SK-N-SH (cell line): ENCODE data around the gene FOXG1. TPM values are rescaled to one million over a fixed set of nuclear protein-coding genes. Genes with fewer than 3 reads are reported as not detected.

Experiments
- CTCF ChIA-PET: fragments of 300-600, 350-600 bp; formaldehyde crosslinking; extraction: SDS; loops from one replicate; lab custom pipeline; 2021; lab: Yijun Ruan, JAX
- POLR2A ChIA-PET: fragments of 350-600 bp; sonication (Branson Sonifier 250); formaldehyde crosslinking; extraction: SDS; loops from one replicate; lab custom pipeline; 2020; ENCODE audit warnings: antibody characterized with exemption, inconsistent platforms; lab: Yijun Ruan, JAX
- DNase-seq: peaks from one replicate; pipeline ENCODE4 v3.0.0; 2012
- H2AFZ ChIP-seq: fragments of 200-600 bp; sonication (generic); 2 replicates; pipeline ENCODE4 v1.8.1; 2016; ENCODE audit warnings: antibody characterized with exemption, mild to moderate bottlenecking, low read depth
- H3F3A ChIP-seq: fragments of 200-600 bp; sonication (generic); replicated peaks from 2 replicates; pipeline ENCODE3; 2016; ENCODE audit warnings: antibody characterized with exemption, mild to moderate bottlenecking; ENCODE audit not compliant: insufficient read depth
- H3K27ac ChIP-seq, 2 experiments: fragments of 200-500 bp in 1 of 2; fragments of 200-600 bp in 1 of 2; sonication (Bioruptor generic) in 1 of 2; sonication (generic), shearing (Covaris generic) in 1 of 2; 2 replicates each; pipeline versions ENCODE4 v1.5.1 to v1.6.1; 2014 to 2016; ENCODE audit warnings: low read depth in 2 of 2, inconsistent platforms in 1 of 2, low read length in 1 of 2, mild to moderate bottlenecking in 1 of 2, mixed read lengths in 1 of 2
- H3K27me3 ChIP-seq: fragments of 200-600 bp; sonication (generic), shearing (Covaris generic); 2 replicates; pipeline ENCODE4 v1.6.1; 2016; ENCODE audit warnings: mixed run types; ENCODE audit not compliant: insufficient read depth
- H3K36me3 ChIP-seq, 2 experiments: fragments of 200-500 bp in 1 of 2; fragments of 200-600 bp in 1 of 2; sonication (Bioruptor generic) in 1 of 2; sonication (generic) in 1 of 2; replicated peaks in 1 of 2; 2 replicates each; pipeline versions ENCODE3 to v1.5.1; 2014 to 2016; ENCODE audit warnings: low read length in 1 of 2, mild to moderate bottlenecking in 1 of 2; ENCODE audit not compliant: insufficient read depth in 2 of 2, control insufficient read depth in 1 of 2
- H3K4me1 ChIP-seq, 2 experiments: fragments of 200-500 bp in 1 of 2; fragments of 200-600 bp in 1 of 2; sonication (Bioruptor generic) in 1 of 2; sonication (generic), shearing (Covaris generic) in 1 of 2; 2 replicates each; pipeline versions ENCODE4 v1.5.1 to v1.6.1; 2014 to 2016; ENCODE audit warnings: low read depth in 1 of 2, low read length in 1 of 2, mixed run types in 1 of 2; ENCODE audit not compliant: insufficient read depth in 2 of 2, control insufficient read depth in 1 of 2
- H3K4me2 ChIP-seq: fragments of 200-600 bp; sonication (generic), shearing (Covaris generic); 2 replicates; pipeline ENCODE4 v1.6.1; 2017; ENCODE audit warnings: mixed run types
- H3K4me3 ChIP-seq, 2 experiments: fragments of 200-500 bp in 1 of 2; fragments of 200-600 bp in 1 of 2; sonication (Bioruptor generic) in 1 of 2; sonication (generic), shearing (Covaris generic) in 1 of 2; 2 replicates each; pipeline versions ENCODE4 v1.5.1 to v1.8.1; 2014 to 2016; ENCODE audit warnings: low read depth in 2 of 2, inconsistent platforms in 1 of 2, low read length in 1 of 2, mild to moderate bottlenecking in 1 of 2, mixed read lengths in 1 of 2, moderate library complexity in 1 of 2
- H3K79me2 ChIP-seq: fragments of 200-600 bp; sonication (generic); 2 replicates; pipeline ENCODE4 v1.8.1; 2017; ENCODE audit warnings: mild to moderate bottlenecking; ENCODE audit not compliant: insufficient read depth
- H3K9ac ChIP-seq: fragments of 200-600 bp; sonication (generic); 2 replicates; pipeline ENCODE4 v1.6.1; 2017; ENCODE audit warnings: mixed run types
- H3K9me2 ChIP-seq: fragments of 200-600 bp; sonication (generic); 2 replicates; pipeline ENCODE4 v1.6.1; 2017; ENCODE audit warnings: mixed run types
- H3K9me3 ChIP-seq: fragments of 200-600 bp; sonication (generic); 2 replicates; pipeline ENCODE4 v1.6.1; 2017; ENCODE audit warnings: mixed run types, mild to moderate bottlenecking, moderate library complexity
- H4K20me1 ChIP-seq: fragments of 200-600 bp; sonication (generic); 2 replicates; pipeline ENCODE4 v1.6.1; 2017; ENCODE audit warnings: mild to moderate bottlenecking, mixed run types; ENCODE audit not compliant: insufficient read depth
- CTCF ChIP-seq: fragments of 200-600 bp; sonication (generic); IDR thresholded peaks from 2 replicates; pipeline ENCODE4 v1.6.1; 2017; ENCODE audit warnings: antibody characterized with exemption, mild to moderate bottlenecking, moderate library complexity
- ELF1 ChIP-seq: IDR thresholded peaks from 2 replicates; pipeline ENCODE4 v1.4.0; 2012
- EP300 ChIP-seq, 2 experiments: IDR thresholded peaks; 2 replicates each; pipeline versions ENCODE4 v1.4.0 to v1.6.1; 2012; ENCODE audit warnings: borderline replicate concordance in 1 of 2, low read depth in 1 of 2, low read length in 1 of 2
- FOSL2 ChIP-seq: IDR thresholded peaks from 2 replicates; pipeline ENCODE4 v1.4.0; 2012; ENCODE audit warnings: low read depth, mild to moderate bottlenecking, moderate library complexity, borderline replicate concordance
- FOXJ3 ChIP-seq: sonication (generic); formaldehyde crosslinking; IDR thresholded peaks from 2 replicates; pipeline ENCODE4 v1.5.1; 2020; ENCODE audit warnings: mild to moderate bottlenecking, missing genetic modification reagents
- FOXM1 ChIP-seq: IDR thresholded peaks from 2 replicates; pipeline ENCODE4 v1.4.0; 2012; ENCODE audit warnings: low read depth, mild to moderate bottlenecking
- MEF2A ChIP-seq: IDR thresholded peaks from 2 replicates; pipeline ENCODE4 v1.4.0; 2012; ENCODE audit warnings: low read depth, borderline replicate concordance
- MXI1 ChIP-seq: IDR thresholded peaks from 2 replicates; pipeline ENCODE4 v1.6.1; 2012; ENCODE audit warnings: mild to moderate bottlenecking, low read depth, low read length, improper control_type of control experiment
- NRF1 ChIP-seq: IDR thresholded peaks from 2 replicates; pipeline ENCODE4 v1.6.1; 2012; ENCODE audit warnings: low read depth, mild to moderate bottlenecking, low read length
- RCOR1 ChIP-seq: fragments of 150-350 bp; IDR thresholded peaks from 2 replicates; pipeline ENCODE4 v1.6.1; 2017; ENCODE audit warnings: antibody characterized with exemption, low read length
- REST ChIP-seq: IDR thresholded peaks from 2 replicates; pipeline ENCODE4 v1.6.1; 2012; ENCODE audit warnings: mild to moderate bottlenecking, low read depth, low read length, moderate library complexity
- RFX5 ChIP-seq: IDR thresholded peaks from 2 replicates; pipeline ENCODE4 v1.6.1; 2012; ENCODE audit warnings: mild to moderate bottlenecking, improper control_type of control experiment, low read length
- SMC3 ChIP-seq: IDR thresholded peaks from 2 replicates; pipeline ENCODE4 v1.6.1; 2012; ENCODE audit warnings: low read depth, low read length, improper control_type of control experiment
- TAF1 ChIP-seq: IDR thresholded peaks from 2 replicates; pipeline ENCODE4 v1.6.1; 2012; ENCODE audit warnings: low read depth, mild to moderate bottlenecking, low read length, moderate library complexity, borderline replicate concordance
- TCF12 ChIP-seq: IDR thresholded peaks from 2 replicates; pipeline ENCODE4 v1.4.0; 2012
- USF2 ChIP-seq: fragments of 150-350 bp; IDR thresholded peaks from 2 replicates; pipeline ENCODE4 v1.6.1; 2017; ENCODE audit warnings: antibody characterized with exemption, low read length, low read depth, borderline replicate concordance
- YY1 ChIP-seq: IDR thresholded peaks from 2 replicates; pipeline ENCODE4 v1.4.0; 2012; ENCODE audit warnings: low read depth, mild to moderate bottlenecking
- WGBS: methylation state at CpG from one replicate; pipeline ENCODE4 v1.1.6; 2017; ENCODE audit warnings: low lambda C conversion rate; 5-methylcytosine and 5-hydroxymethylcytosine counted together
- polyA plus RNA-seq, 3 experiments: library from polyadenylated mRNA; depleted of rRNA; stranded (reverse); fragments of >200 nt; gene quantifications; 2 replicates each; pipeline ENCODE4 v1.2.3, GENCODE V29; 2012

The FOXG1 gene
- polyA plus RNA-seq, 1 of the 3 experiments (the other 2 are of a cell fraction) = not detected

- peaks cover 73% of the 10 kb centered on the region for H3K27me3 ChIP-seq
These were observed 10.2 kb upstream of the FOXG1 start for GRCh38 chr14:28756269-28756883.

More at GRCh38 chr14:28756269-28756883, 10.2 kb upstream of the FOXG1 start:
- H3K36me3 ChIP-seq = no peaks in the 10 kb centered on the region
- ChIA-PET CTCF (interaction anchor here (0.7 to 2.8 kb wide), 13 partner anchors 9 to 1512 kb away, joined by 3 to 15 read pairs (median 4); partner anchors contain the start of gene FOXG1), POLR2A (no interaction called here)
- H3K9me3 ChIP-seq = no peaks in the 10 kb centered on the region
- DNase-seq = no peak
- H3K9ac ChIP-seq = no peak overlapping the region
- H2AFZ ChIP-seq = no peak overlapping the region
- H3K27ac ChIP-seq = no peak overlapping the region
- H3K4me3 ChIP-seq = no peak overlapping the region
- no peaks in the 10 kb centered on the region for H3K9me2 ChIP-seq
- WGBS = 14% methylated on average over 18 of the region's 18 CpGs
- no peaks in the 10 kb centered on the region; a peak in 1 of 4 replicates for H3K4me1 ChIP-seq
- H4K20me1 ChIP-seq = no peaks in the 10 kb centered on the region
- H3K4me2 ChIP-seq = no peak overlapping the region
- no peaks in the 10 kb centered on the region for H3K79me2 ChIP-seq
- peaks cover 4% of the 10 kb centered on the region for H3F3A ChIP-seq
- TF ChIP-seq NRF1 (no peak), SMC3 (no peak), RFX5 (no peak), MXI1 (no peak), MEF2A (no peak), FOXM1 (no peak), RCOR1 (no peak), USF2 (no peak), YY1 (no peak), FOSL2 (no peak), TCF12 (no peak), FOXJ3 (CRISPR knock-in tag) (no peak), REST (no peak), EP300 (IDR thresholded peaks at IDR 0.05; ENCODE audit: borderline replicate concordance in 1 of 2, low read depth in 1 of 2, low read length in 1 of 2) (no peak), TAF1 (no peak), ELF1 (no peak), CTCF (no peak)
